Upper lobe of left lung (tissue), 6 donors: ENCODE measurements around the gene SDK2. TPM values are rescaled to one million over a fixed set of nuclear protein-coding genes. Genes with fewer than 3 reads are reported as not detected.

ENCODE experiments used
- ATAC-seq, 2 donors: fragments of 200-7000 bp; cut with Tn5 transposase; one replicate each; pipeline ENCODE4 v1.9.1; 2022; ENCODE audit warnings: mild to moderate bottlenecking in 2 of 2, moderate library complexity in 2 of 2; ENCODE audit not compliant: low FRiP score in 2 of 2
- DNase-seq, 2 donors: peaks; one replicate each; pipeline ENCODE4 v3.0.0-alpha.2; 2019 to 2020
- H3K27ac ChIP-seq, 4 donors: fragments of 200-600 bp; sonication (generic); one replicate each; pipeline ENCODE4 v1.5.1; 2016 to 2019
- H3K27me3 ChIP-seq, 4 donors: fragments of 200-600 bp; sonication (generic); one replicate each; pipeline ENCODE4 v1.5.1; 2017 to 2019
- H3K36me3 ChIP-seq, 4 donors: fragments of 200-600 bp; sonication (generic); one replicate each; pipeline ENCODE4 v1.5.1; 2016 to 2019
- H3K4me1 ChIP-seq, 4 donors: fragments of 200-600 bp; sonication (generic); one replicate each; pipeline ENCODE4 v1.5.1; 2018 to 2019
- H3K4me3 ChIP-seq, 4 donors: fragments of 200-600 bp; sonication (generic); one replicate each; pipeline ENCODE4 v1.5.1; 2017 to 2019; ENCODE audit warnings: mild to moderate bottlenecking in 2 of 4, moderate library complexity in 1 of 4
- H3K9me3 ChIP-seq, 4 donors: fragments of 200-600 bp; sonication (generic); one replicate each; pipeline ENCODE4 v1.5.1; 2018 to 2019
- CTCF ChIP-seq, 6 experiments: fragments of 450-650 bp in 4 of 6; fragments of 200-600 bp in 2 of 6; sonication (generic) in 2 of 6; IDR thresholded peaks; one replicate each; pipeline ENCODE4 v1.5.1; 2016 to 2019; ENCODE audit warnings: antibody characterized with exemption in 6 of 6
- EP300 ChIP-seq, 4 donors: sonication (generic); formaldehyde crosslinking; IDR thresholded peaks; one replicate each; pipeline ENCODE4 v1.5.1; 2017; ENCODE audit warnings: antibody characterized with exemption in 4 of 4, control low read depth in 2 of 4
- POLR2A ChIP-seq, 4 donors: fragments of 450-650 bp; IDR thresholded peaks; one replicate each; pipeline ENCODE4 v1.5.1; 2016 to 2017; ENCODE audit warnings: antibody characterized with exemption in 4 of 4, mild to moderate bottlenecking in 2 of 4
- POLR2AphosphoS5 ChIP-seq, 2 donors: sonication (generic); formaldehyde crosslinking; IDR thresholded peaks; one replicate each; pipeline ENCODE4 v1.5.1; 2017; ENCODE audit warnings: antibody characterized with exemption in 2 of 2
- WGBS, 2 donors: methylation state at CpG; one replicate each; pipeline ENCODE4 v1.1.5; 2017 to 2018; 5-methylcytosine and 5-hydroxymethylcytosine counted together
- total RNA-seq, 6 donors: library from RNA; depleted of rRNA in 4 of 6; stranded (reverse); fragments of >200 nt in 4 of 6; gene quantifications; one replicate each; pipeline versions ENCODE4 v1.1.0 to v1.2.1, GENCODE V29; 2016 to 2021
- donor health status: DM: no; HTN: no; CAD: no; lungs with moderate emphysema.
- donor health status: DM: no; HTN: yes; CAD: no; lungs with severe emphysema.

The SDK2 gene
- total RNA-seq, 6 donors from 2014 or later, result 1.2 to 7.3 (median 2.9) TPM

- 81 to 91% methylated on average over 3 to 5 of the region's 5 CpGs for WGBS, 2 donors
- no peak overlapping the region for H3K27ac ChIP-seq
Measured at GRCh38 chr17:73522696-73523095, 121.5 kb downstream of the SDK2 start.

GRCh38 chr17:73522107-73522506 lies 122.1 kb downstream of the SDK2 start:
- Histone ChIP-seq H3K36me3 (no peaks in the 10 kb centered on the region), H3K4me3 (no peak overlapping the region), H3K27ac (no peak overlapping the region), H3K9me3 (no peaks in the 10 kb centered on the region), H3K27me3 (no peaks in the 10 kb centered on the region), H3K4me1 (no peaks in the 10 kb centered on the region)
- WGBS, 2 donors, result 83 to 89% methylated on average over 5 to 6 of the region's 6 CpGs
- no peak for DNase-seq
- TF ChIP-seq EP300 (IDR thresholded peaks at IDR 0.05) (no peak), POLR2A (IDR thresholded peaks at IDR 0.05) (no peak), POLR2AphosphoS5 (IDR thresholded peaks at IDR 0.05) (no peak), CTCF (IDR thresholded peaks at IDR 0.05) (no peak)
- ATAC-seq, result no peak

More at GRCh38 chr17:73522696-73523095, 121.5 kb downstream of the SDK2 start:
- H3K9me3 ChIP-seq, result no peaks in the 10 kb centered on the region
- DNase-seq (no peak), ATAC-seq (no peak)
- no peaks in the 10 kb centered on the region for H3K27me3 ChIP-seq
- H3K4me1 ChIP-seq, result no peaks in the 10 kb centered on the region
- no peak overlapping the region for H3K4me3 ChIP-seq
- H3K36me3 ChIP-seq, result no peaks in the 10 kb centered on the region
- TF ChIP-seq EP300 (IDR thresholded peaks at IDR 0.05), result no peak
- no peak for TF ChIP-seq POLR2A (IDR thresholded peaks at IDR 0.05)

- TF ChIP-seq POLR2AphosphoS5 (IDR thresholded peaks at IDR 0.05) (no peak), EP300 (IDR thresholded peaks at IDR 0.05) (no peak), POLR2A (IDR thresholded peaks at IDR 0.05) (no peak), CTCF (IDR thresholded peaks at IDR 0.05) (no peak)
- no peaks in the 10 kb centered on the region for H3K9me3 ChIP-seq
- DNase-seq (no peak), ATAC-seq (no peak)
- H3K27ac ChIP-seq, result no peak overlapping the region
- no peak overlapping the region for H3K4me3 ChIP-seq
- H3K36me3 ChIP-seq, result no peaks in the 10 kb centered on the region
- WGBS, 2 donors, result 87 to 89% methylated on average over 4 to 5 of the region's 5 CpGs
- no peaks in the 10 kb centered on the region for H3K27me3 ChIP-seq
- H3K4me1 ChIP-seq, result no peaks in the 10 kb centered on the region
Measured at GRCh38 chr17:73521376-73521775, 122.9 kb downstream of the SDK2 start.

- Histone ChIP-seq H3K36me3 (no peaks in the 10 kb centered on the region), H3K4me1 (no peaks in the 10 kb centered on the region), H3K27ac (no peak overlapping the region), H3K4me3 (no peak overlapping the region), H3K27me3 (no peaks in the 10 kb centered on the region), H3K9me3 (no peaks in the 10 kb centered on the region)
- 83 to 88% methylated on average over 5 to 7 of the region's 7 CpGs for WGBS, 2 donors
- DNase-seq, result no peak
- TF ChIP-seq EP300 (IDR thresholded peaks at IDR 0.05) (no peak), POLR2AphosphoS5 (IDR thresholded peaks at IDR 0.05) (no peak)
- ATAC-seq, result no peak
Measured at GRCh38 chr17:73520369-73520761, 123.9 kb downstream of the SDK2 start.

GRCh38 chr17:73519714-73520368 lies 124.4 kb downstream of the SDK2 start:
- ATAC-seq (no peak), DNase-seq (no peak)
- H3K27ac ChIP-seq, result no peak overlapping the region
- H3K4me3 ChIP-seq, result no peak overlapping the region
- H3K9me3 ChIP-seq, result no peaks in the 10 kb centered on the region
- TF ChIP-seq EP300 (IDR thresholded peaks at IDR 0.05) (no peak), POLR2A (IDR thresholded peaks at IDR 0.05) (no peak), CTCF (IDR thresholded peaks at IDR 0.05) (no peak), POLR2AphosphoS5 (IDR thresholded peaks at IDR 0.05) (no peak)
- WGBS, 2 donors, result 81 to 87% methylated on average over 20 to 22 of the region's 22 CpGs
- H3K4me1 ChIP-seq, result no peaks in the 10 kb centered on the region
- no peaks in the 10 kb centered on the region for H3K36me3 ChIP-seq
- no peaks in the 10 kb centered on the region for H3K27me3 ChIP-seq

GRCh38 chr17:73519011-73519410 lies 125.2 kb downstream of the SDK2 start:
- H3K4me3 ChIP-seq, result no peak overlapping the region
- no peaks in the 10 kb centered on the region for H3K27me3 ChIP-seq
- no peak for DNase-seq
- no peaks in the 10 kb centered on the region for H3K9me3 ChIP-seq
- H3K27ac ChIP-seq, result no peak overlapping the region
- TF ChIP-seq POLR2AphosphoS5 (IDR thresholded peaks at IDR 0.05), result no peak
- no peak for TF ChIP-seq POLR2A (IDR thresholded peaks at IDR 0.05)
- no peak for TF ChIP-seq EP300 (IDR thresholded peaks at IDR 0.05)
- ATAC-seq, result no peak
- H3K36me3 ChIP-seq, result no peaks in the 10 kb centered on the region
- 77 to 100% methylated on average over 3 to 5 of the region's 6 CpGs for WGBS, 2 donors
- H3K4me1 ChIP-seq, result no peaks in the 10 kb centered on the region
